ENCODE results near the gene ATOH1.

- TF ChIP-seq YY1 (IDR thresholded peaks at IDR 0.05; ENCODE audit: insufficient read depth, insufficient read length), result no peak
- TF ChIP-seq ZNF274 (IDR thresholded peaks at IDR 0.05; ENCODE audit: low read depth, low read length), result no peak
These were observed 27.4 kb downstream of the ATOH1 start for GRCh38 chr4:93855926-93856325.

Data from NT2/D1 (cell line).